Stimulated activated CD4-positive, alpha-beta T cell treated with anti-CD3 and anti-CD28 coated beads, Interleukin-2, amount 100 ng/mL, for 4 hours (primary cell): ENCODE data around the gene SMG9.
"Not testable (repeated sequence)": the region's sequence is repeated elsewhere in the genome, so short reads cannot be mapped to it uniquely, and the experiment has no call there.

Experiments used
- DNase-seq: peaks from one replicate; pipeline ENCODE4 v3.0.0-alpha.2; 2020; ENCODE audit warnings: low read depth

The SMG9 gene

DNA sequence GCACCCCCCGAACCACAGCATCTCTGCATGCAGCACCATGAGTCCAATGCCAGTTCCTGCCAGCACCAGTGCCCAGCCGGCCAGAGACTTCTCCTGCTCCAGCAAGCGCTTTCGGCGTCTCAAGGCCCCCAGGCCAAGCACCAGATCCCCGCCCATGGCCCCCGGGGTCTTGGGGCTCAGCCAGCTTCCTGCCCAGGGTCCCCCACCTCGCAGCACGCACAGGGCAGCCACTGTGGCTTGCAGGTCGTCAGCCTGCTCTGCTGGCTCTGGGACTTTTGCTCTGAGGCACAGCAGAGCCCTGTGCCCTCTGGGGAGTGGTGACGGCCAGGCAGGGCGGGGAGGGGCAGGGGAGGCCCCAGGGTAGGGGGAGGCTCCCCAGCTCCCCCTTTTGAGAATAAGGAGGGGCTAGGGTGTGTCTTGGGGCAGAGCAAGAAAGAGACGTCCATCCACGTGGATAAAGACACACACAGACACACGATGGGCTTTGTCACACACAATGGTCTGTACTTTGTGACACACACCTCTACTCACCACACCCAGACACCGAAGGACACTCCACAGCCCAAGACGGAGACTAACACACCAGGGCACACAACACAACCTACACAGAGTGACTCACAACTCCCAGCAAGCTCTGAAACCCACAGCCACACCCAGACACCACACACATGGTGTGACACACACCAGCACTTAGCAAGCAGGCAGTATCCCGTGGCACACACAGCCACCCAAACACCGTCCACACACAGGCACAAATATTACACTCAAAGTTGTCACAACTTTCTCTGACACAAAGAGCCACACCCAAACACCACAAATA lies 26.2 kb upstream of the SMG9 start, which contains the start of gene KCNN4:
Gene KCNN4, minus strand, starts transcription at position 268 of the 820 bp plus-strand sequence. Its CDS starts 112 bp downstream, at position 156.
- DNase-seq, result peak; percentile 65

DNA sequence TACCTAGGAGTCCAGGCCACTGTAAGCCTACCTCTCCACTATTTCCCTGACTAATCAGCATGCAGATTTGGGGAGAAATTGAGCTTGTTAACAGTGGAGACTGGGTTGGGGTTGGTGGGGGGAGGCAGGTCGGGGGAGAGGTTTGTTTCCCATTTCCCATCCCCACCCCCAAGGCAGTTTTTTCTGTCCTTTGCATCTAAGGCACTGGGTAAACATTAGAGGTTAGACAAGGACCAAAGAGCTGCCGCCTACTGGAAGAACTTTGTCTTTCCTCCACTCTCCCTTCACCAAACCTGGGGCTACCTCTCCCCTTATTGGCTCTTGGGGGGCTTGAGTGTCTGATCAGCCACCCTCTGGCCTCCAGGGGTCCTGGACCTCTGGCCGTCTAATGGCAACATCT lies 25.1 kb upstream of the SMG9 start:
- no peak for DNase-seq

DNA sequence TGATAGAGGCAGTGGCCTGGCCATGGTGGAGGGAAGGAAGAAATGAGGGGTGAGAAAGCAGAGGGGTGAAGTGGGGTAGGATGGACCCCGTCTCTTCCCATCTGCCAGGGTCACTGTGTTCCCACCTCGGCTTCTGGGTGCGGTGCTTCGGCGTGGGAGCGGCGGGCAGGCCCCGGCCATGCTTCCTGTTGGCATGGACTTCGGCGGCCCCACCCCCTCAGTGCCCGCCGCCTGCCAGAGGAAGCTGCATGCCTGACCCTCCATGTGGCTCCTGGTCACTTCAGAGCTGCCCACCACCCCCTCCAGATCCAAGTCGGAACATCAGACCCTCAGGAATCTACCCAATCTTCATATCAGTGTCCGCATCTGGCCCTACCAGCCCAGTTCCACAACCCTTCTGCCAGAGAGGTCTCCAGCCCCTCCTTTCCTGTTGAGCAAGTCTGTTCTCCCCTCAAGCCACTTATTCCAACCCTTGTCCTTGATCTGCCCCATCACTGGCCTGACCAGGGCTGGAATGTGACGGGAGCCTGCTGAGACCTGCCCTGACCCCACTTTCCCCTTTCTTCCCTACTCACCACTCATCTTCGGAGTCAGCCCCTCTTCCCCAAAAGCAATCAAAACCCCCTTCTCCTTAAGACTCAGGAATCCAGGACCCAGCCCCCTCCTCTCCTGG lies 24.5 kb upstream of the SMG9 start:
- DNase-seq, result no peak

DNA sequence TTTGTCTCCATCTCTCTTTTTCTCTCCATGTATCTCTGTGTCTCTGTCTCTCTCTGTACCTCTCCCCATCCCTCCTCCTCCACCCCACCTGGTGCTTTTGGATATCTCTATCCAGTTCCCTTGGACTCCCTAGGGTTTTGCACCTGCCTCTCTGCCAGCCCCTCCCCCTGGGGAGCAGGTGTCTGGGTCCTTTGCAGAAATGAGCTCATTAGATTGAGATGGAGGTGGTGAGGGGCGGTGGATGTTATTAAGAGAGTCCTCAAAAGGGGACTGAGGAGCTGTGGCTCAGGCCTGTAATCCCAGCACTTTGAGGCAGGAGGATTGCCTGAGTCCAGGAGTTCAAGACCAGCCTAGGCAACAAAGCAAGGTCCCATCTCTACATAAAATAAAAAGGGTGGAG lies 23.9 kb upstream of the SMG9 start:
- DNase-seq, result no peak

DNA sequence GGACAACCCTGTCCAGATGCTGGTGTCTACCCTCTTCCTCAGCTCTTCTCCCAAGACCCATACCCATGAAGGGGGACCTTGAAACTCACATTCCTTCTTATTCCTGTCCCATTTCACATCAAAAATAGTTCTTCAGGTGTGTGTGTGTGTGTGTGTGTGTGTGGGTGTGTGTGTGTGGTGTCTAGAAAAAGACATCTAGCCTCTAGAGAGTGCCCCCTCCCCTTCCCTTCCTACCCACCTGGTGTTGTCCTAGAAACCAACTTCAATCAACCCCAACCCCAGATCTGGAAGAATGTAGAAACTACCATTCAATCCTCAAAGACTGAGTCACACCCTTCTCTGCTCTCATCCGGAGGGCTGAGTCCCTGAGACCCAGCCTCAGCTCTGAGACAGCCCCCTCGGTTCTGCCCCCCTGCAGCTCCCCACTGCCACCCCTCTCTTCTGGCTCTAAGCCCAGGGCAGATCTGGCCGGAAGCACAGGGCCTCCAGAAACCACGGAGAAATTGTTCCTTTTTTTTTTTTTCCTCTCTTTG lies 22.5 kb upstream of the SMG9 start:
- DNase-seq, result peak; percentile 47

DNA sequence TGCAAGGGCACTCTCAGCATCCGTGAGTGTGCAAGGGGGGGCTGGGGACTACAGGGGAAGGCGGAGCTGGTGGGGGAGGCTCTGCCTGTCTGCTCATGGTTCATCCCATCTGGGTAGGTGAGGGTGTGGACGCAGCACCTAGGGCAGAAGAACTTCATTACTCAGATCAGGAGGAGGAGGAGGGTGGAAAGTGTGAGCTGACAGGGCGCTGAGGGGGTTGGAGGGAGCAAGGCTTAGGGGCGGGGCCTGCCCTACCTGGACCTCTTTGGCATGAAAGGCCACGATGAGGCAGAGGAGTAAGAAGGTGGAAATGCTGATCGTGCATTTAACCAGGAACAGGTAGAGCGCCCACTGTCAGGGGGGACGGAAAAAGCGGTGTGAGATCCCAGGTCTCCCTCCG lies 21.5 kb upstream of the SMG9 start:
- DNase-seq, result peak; percentile 81

DNA sequence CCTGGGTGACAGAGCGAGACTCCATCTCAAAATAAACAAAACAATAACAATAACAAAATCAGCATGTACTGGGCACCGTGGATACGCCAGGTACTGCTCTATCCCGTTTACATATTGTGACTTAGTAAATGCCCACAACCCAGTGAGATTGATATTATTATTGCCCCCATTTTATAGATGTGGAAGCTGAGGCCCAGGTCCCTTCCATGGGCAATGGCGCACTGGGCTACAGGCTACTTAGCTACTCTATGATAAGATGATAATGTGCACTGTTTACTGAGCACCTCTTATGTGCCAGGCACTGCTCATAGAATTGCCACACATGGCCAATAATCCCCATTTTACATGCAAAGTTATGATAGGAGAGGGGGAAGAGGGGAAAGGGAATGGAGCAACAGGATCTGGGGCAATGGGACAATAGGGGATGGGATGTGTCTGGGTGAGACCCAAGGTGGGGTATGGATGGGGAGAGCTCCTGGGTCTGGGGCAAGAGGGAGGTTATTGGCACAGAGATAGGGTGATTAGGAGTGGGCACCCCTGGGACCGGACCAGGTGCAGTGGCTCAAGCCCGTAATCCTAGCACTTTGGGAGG lies 20.6 kb upstream of the SMG9 start:
- no peak for DNase-seq

DNA sequence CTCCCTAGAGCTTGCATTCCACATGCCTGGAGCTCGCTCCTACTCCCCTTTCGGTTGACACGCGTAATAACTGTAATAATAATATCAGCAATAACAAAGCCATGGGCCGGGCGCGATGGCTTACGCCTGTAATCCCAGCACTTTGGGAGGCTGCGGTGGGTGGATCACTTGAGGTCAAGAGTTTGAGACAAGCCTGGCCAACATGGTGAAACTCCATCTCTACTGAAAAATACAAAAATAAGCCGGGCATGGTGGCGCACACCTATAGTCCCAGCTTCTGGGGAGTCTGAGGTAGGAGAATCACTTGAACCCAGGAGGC lies 20.1 kb upstream of the SMG9 start:
- not testable (repeated sequence) for DNase-seq

DNA sequence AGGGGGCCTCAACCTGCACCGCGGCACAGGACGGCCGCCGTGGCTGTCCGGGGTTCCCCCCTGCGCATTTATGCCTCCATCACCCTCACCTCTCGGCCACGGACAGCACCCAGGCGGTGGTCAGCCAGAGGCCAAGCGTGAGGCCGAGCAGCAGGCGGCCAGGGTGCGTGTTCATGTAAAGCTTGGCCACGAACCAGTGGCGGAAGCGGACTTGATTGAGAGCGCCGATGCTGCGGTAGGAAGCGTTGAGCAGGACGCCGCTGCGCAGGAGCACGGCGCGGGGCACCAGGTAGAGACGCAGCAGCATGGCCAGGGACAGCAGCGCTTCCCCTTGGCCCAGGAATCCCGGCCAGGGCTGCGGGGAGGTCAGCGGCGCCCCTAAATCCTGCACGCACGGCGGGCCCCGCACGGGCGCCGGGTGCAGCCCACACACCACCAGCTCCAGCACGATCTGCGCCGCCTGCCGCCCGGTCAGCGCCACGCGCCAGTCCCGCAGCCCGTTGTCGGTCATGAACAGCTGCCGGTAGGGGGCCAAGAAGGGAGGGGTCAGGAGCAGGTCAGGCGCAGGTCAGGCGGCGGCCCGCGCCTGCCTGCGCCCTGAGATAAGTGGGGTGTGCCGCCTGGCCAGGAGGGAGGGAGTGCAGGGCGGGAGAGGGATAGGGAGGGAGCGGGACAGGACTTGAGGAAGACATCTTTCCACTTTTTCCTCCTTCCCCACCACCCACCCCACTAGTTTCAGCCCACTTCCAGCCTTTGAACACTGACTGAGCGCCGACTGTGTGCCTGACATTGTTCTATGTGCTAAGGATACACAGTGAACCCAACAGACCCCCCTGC lies 19.6 kb upstream of the SMG9 start:
- no peak for DNase-seq

DNA sequence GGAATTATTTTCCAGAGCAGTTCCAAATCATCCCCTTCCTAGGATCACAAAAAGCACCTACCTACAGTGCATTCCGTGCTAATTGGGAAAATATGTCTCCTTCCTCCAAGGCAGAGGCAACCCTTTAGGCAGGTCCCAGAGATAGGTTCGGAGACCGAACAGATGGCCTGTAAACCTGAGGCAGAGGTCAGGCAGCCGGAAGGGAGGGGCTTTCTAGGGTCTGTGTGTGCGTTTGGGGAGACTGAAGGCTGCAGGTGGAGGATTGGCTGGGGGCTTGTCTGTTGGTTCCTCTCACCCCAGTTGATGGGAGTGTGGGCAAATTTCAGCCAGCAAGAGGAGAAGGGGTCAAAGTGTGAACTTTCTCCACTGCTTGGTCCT lies 19.0 kb upstream of the SMG9 start:
- DNase-seq, result no peak

DNA sequence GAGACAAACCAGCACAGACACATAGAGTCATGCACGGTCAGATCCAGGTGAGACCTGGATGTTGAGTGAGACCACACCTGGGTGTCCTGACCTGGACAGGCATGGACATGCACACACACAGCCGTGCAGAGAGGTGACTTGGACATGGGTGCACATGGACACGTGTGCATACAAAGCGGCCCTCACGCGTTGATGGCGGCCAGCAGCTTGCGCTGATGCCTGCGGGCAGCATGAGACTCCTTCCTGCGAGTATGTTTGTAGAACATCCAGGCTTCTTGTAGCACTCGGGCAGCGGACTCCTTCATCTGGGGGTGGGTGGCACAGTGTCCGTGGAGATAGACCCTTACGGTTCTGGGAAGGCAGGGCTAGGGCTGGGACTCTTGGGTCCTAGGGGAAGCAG lies 14.5 kb upstream of the SMG9 start:
- DNase-seq, result no peak

DNA sequence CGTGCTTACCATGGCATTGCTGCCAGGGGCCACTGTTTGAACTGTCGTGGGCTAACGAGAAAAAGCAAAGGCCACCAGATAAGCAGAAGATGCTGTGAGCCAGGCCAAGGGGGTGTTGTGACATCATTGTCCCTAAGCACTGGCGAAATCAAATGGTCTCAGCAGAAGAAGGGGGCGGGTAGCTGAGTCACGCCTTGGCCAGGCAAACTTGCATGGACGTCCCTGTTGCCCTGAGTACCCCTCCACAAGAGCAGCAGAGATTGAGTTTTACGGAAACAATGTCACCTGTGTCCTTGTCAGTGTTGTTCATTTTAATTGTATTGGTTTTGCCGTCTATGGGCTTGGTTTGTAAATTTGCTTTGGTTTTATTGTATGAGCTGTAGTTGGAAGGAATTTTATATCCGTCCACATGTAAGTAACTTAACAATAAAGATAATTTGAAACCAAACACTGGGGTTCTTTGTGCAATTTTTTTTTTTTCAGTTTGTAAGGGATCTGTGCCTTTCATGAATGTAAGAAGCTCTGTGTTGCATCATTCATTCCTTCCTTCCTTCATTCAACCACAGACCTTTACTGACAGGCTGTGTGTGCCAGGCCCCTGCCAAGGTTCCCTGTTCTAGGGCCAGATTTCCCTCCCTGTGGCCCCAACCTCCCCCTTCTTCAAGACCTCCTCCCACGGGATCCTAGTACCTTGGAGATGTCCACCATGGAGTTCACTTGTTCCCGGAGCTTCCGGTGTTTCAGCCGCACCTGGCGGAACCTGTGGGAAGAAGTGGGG lies 13.7 kb upstream of the SMG9 start:
- DNase-seq, result no peak

DNA sequence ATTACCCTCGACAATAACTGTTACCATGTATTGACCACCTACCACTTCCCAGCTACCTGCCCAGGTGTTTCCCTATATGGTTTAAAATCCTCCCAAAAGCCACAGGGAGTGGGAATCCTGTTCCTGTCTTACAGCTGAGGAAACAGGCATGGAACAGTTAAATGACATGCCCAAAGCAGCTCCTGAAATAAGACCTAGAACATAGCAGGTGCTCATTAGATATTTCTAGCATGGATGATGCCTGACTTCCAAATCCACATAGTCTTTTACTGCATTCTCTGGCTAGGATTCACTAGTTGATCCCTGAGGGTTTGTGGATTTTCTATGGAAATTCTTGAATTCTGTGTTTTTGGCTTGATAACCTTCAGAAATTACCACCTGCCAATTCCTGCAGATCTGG lies 13.1 kb upstream of the SMG9 start:
- DNase-seq, result no peak

DNA sequence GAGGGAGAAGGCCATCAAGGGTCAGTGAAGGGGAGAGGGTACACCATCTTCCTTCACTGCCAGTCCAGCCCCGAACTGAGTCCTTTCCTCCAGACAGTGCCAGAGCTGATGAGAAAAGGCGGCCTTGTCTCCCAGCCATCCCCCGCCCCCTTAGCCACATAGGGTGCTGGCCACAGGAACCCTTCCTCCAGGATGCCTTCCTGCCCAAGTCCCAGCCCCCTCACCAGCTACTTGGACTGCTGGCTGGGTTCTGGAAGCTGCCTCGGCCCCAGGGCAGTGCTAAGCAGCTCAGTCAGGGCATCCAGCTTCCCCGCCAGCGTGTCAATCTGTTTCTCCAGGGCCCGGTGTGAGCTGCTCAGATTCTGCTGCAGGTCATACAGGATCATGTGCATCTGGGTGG lies 12.6 kb upstream of the SMG9 start:
- DNase-seq, result no peak

DNA sequence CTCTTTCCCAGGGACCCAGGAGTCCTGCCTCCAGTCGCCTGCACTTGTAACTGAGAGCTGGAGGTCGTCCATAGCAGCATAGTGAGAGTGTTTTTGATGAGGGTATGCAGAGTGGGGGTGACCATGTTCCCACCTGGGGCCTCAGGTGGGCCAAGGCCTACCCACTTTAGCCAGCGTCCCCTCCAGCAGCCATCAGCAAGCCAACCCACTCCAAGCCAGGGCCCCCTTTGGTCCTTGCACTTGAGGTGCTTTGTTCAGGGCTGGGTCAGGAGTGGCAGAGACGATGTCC lies 11.9 kb upstream of the SMG9 start:
- DNase-seq, result no peak

DNA sequence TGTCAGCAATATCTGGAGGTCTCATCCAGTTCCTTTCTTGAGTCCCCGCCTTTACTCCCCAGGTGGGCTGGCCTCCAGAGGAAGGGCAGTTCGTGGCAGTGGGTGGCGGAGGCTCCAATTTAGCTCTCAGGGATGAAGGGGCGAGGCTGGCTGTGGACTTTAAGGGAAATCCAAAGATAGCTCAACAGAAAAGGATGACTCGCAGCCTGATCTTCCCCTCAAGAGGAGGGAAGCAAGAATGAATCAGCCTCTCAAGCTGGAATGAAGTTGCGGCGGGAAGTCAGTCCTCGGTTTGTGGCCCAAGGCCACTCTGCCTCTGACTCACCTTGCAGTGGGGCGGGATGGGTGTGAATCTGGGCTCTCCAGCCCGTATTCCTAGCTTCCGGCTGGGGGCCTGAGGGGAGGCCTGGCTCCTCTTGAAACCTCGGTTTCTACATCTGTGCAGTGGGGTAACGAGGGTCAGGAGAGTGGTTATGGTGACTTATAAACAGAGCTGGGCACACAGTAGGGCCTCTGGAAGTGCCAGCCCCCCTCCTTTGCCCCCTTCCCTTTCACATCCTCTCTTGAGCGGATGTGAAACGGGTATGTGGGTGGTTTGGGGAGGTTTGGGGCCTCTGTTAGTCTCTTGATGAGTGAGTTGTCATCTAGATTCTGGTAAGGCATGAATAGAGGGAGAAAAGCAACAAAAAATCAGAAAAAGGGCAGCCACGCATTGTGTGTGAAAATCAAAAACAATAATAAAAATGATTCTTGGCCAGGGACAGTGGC lies 10.5 kb upstream of the SMG9 start:
- peak; percentile 63 for DNase-seq

DNA sequence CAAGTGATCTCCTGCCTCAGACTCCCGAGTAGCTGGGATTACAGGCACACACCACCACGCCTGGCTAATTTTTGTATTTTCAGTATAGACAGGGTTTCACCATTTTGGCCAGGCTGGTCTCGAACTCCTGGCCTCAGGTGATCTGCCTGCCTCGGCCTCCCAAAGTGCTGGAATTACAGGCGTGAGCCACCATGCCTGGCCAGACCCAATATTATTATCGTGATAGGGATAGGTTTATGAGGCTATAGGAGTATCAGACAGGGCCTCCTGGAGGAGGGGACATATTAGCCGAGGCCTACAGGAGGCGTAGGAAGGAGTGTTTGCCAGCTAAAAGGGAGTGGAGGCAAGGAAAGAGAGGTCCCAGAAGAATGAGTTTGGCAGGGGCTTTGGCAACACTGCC lies 9.9 kb upstream of the SMG9 start:
- DNase-seq, result not testable (repeated sequence)

DNA sequence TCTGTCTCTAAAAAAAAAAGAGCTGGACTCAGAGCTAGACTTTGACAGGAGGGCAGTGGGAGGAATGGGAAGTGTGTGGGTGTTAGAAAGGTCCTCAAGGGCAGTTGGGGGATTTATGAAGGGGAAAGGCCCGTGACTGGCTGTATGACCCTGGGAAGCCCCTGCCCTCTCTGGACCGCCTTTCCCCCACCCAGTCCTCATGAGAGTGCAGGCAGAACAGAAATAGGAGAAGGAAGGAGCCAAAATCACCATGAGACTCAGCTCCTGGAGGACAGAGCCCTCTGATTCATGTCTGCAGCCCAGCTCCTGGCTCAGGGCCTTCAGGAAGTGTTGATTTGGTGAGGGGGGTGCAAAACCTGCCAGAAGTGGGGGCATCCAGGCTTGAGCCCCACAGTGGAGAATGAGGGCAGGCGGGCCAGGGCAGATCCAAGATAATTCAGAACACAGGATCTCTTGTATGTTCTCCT lies 8.7 kb upstream of the SMG9 start:
- no peak for DNase-seq

DNA sequence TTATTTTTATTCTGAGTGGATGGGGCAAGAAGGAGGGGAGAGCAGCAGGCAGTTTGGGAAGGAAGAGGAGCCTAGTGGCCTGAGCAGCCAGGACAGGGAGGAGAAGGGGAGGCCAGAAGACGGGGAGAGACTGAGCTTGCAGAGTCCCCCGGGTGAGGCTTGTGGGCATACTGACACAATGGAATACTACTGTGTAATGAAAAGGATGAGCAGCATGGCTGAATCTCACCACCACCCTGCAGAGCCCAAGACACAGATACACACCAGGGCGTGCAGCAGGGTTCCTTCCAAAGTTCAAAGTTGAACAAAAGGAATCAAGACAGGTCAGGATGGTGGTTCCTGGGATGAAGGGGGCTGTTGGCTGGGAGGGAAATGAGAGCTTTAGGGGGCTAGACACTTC lies 8.1 kb upstream of the SMG9 start:
- DNase-seq, result no peak

DNA sequence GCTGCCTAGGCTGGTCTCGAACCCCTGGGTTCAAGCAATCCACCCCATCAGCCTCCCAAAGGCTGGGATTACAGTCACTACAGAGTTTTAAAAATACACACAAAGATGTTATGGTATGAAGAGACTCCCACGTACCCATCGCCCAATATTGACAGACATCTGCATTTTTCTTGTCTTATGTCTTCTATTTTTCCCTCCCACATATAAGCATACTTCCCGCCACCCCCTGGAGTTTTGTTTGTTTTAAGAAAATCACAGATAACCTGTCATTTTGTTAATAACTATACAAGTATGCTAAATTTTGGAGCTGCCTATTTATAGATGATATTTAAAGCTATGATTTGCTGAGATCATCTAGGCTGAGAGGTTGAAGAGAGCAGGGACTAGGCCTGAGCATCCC lies 6.2 kb upstream of the SMG9 start:
- DNase-seq, result no peak

DNA sequence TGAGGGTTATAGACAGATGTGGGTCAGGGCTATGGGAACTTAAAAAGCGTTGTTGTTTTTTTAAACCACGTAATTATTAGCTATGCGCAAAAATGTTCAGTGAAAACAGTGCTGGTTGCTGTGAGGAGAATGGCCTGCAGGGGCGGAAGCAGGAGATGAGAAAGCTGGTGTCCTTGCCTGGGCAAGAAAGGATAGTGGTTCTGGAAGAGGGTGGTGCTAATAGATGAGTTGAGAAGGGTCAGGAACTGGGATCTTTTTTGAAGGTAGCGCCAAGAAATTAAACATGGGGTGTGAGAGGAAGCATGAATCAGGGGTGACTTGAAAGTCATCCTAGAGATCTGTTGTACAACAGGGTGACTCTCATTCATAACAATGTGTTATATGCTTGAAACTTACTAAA lies 4.8 kb upstream of the SMG9 start:
- DNase-seq, result no peak
